ENCODE results near the gene THSD4.

The THSD4 gene

DNA sequence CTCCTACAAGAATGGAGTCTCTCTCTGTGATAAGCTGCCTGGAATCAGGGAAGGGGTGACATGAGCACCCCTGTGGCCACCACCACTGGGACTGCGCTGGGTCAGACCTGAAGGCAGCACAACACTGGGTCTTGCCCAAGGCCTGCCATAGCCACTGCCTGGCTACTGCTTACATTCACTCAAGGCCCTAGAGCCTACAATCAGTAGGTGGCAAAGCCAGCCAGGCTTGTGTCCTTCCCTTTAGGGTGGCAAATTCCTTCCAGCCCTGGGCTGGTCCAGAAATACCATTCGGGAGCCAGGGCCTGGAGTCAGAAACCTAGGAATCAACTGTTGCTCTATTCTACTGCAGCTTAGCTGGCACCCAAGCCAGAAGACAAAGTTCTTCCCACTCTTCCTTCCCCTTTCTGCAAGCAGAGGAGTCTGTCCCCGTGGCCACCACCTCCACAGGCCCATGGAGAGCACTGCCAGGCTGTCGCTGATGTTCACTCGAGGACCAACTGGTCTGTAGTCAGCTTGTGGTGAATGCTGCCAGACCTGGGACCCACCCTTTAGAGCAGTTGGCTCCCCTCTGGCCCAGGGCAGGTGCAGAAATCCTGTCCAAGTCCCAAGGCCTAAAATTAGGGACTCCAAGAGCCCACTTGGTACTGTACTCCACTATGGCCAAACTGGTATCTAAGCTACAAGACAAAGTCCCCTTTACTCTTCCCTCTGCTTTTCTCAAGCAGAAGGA, 307.4 kb downstream of the THSD4 start:
- DNase-seq (ENCODE audit: low read depth in 1 of 2, low spot score in 1 of 2): no peak
- TF ChIP-seq POLR2AphosphoS5 (IDR thresholded peaks at IDR 0.05; ENCODE audit: low read depth) (no peak), GABPA (IDR thresholded peaks at IDR 0.05; ENCODE audit: low read depth) (no peak)
- TF ChIP-seq, protein P1, sequence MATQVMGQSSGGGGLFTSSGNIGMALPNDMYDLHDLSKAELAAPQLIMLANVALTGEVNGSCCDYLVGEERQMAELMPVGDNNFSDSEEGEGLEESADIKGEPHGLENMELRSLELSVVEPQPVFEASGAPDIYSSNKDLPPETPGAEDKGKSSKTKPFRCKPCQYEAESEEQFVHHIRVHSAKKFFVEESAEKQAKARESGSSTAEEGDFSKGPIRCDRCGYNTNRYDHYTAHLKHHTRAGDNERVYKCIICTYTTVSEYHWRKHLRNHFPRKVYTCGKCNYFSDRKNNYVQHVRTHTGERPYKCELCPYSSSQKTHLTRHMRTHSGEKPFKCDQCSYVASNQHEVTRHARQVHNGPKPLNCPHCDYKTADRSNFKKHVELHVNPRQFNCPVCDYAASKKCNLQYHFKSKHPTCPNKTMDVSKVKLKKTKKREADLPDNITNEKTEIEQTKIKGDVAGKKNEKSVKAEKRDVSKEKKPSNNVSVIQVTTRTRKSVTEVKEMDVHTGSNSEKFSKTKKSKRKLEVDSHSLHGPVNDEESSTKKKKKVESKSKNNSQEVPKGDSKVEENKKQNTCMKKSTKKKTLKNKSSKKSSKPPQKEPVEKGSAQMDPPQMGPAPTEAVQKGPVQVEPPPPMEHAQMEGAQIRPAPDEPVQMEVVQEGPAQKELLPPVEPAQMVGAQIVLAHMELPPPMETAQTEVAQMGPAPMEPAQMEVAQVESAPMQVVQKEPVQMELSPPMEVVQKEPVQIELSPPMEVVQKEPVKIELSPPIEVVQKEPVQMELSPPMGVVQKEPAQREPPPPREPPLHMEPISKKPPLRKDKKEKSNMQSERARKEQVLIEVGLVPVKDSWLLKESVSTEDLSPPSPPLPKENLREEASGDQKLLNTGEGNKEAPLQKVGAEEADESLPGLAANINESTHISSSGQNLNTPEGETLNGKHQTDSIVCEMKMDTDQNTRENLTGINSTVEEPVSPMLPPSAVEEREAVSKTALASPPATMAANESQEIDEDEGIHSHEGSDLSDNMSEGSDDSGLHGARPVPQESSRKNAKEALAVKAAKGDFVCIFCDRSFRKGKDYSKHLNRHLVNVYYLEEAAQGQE (IDR thresholded peaks at IDR 0.05; ENCODE audit: insufficient replicate concordance, low read depth): no peak
- H3K27me3 ChIP-seq (ENCODE audit: insufficient read depth, poor library complexity, severe bottlenecking): peaks cover 3% of the 10 kb centered on the region
- no peak overlapping the region for H3K4me3 ChIP-seq (replicated peaks; ENCODE audit: insufficient read depth, low read length)
- no peak overlapping the region for H3K27ac ChIP-seq (replicated peaks)

DNA sequence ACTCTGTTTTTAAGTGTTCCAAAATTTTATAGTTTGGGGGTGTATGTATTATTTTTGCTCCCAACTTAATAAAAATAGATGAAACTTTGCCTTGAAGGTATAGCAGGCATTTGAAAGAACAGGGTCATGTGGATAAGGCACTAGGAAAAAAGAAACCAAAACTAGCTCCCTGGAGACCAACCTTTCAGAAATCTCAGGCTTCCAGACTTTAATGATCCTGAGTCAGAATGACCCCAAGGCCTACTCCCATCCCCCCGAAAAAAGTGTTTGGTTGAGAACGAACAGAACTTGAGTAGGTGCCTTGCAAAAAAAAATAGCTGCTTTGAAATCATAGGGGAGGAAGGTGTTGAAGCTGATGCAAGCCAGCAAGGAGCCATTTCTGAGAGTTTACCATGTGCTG, 309.5 kb downstream of the THSD4 start:
- no peak overlapping the region for H3K4me3 ChIP-seq (replicated peaks; ENCODE audit: insufficient read depth, low read length)
- DNase-seq (ENCODE audit: low read depth in 1 of 2, low spot score in 1 of 2): no peak
- no peak overlapping the region for H3K27ac ChIP-seq (replicated peaks)
- TF ChIP-seq, protein P1 (IDR thresholded peaks at IDR 0.05; ENCODE audit: insufficient replicate concordance, low read depth): no peak
- no peak for TF ChIP-seq POLR2AphosphoS5 (IDR thresholded peaks at IDR 0.05; ENCODE audit: low read depth)
- TF ChIP-seq SPI1 (IDR thresholded peaks at IDR 0.05; ENCODE audit: borderline replicate concordance, low read depth): no peak
- TF ChIP-seq, protein P2, sequence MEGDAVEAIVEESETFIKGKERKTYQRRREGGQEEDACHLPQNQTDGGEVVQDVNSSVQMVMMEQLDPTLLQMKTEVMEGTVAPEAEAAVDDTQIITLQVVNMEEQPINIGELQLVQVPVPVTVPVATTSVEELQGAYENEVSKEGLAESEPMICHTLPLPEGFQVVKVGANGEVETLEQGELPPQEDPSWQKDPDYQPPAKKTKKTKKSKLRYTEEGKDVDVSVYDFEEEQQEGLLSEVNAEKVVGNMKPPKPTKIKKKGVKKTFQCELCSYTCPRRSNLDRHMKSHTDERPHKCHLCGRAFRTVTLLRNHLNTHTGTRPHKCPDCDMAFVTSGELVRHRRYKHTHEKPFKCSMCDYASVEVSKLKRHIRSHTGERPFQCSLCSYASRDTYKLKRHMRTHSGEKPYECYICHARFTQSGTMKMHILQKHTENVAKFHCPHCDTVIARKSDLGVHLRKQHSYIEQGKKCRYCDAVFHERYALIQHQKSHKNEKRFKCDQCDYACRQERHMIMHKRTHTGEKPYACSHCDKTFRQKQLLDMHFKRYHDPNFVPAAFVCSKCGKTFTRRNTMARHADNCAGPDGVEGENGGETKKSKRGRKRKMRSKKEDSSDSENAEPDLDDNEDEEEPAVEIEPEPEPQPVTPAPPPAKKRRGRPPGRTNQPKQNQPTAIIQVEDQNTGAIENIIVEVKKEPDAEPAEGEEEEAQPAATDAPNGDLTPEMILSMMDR (IDR thresholded peaks at IDR 0.05; ENCODE audit: insufficient read depth, low read length): no peak
- no peak for TF ChIP-seq GABPA (IDR thresholded peaks at IDR 0.05; ENCODE audit: low read depth)
- H3K27me3 ChIP-seq (ENCODE audit: insufficient read depth, poor library complexity, severe bottlenecking): peaks cover 3% of the 10 kb centered on the region

DNA sequence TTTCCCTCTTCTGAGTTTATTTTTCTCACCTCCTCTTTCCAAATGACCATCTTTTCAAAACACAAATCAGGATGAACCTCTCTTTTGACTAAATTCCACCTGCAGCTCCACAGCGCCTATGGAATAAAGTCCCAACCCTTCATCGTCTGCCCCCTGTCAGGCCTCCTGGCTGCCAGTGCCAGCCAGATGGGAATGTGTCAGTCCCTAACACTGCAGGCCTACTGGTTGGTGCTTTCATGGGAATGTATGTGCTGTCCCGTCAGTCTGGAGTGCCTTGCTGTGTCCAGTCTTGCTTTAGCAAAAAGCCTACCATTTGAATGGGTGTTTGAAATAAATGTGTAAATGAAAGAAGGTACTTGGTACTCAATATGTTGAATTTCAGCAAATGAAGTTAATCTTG, 310.1 kb downstream of the THSD4 start:
- no peak for DNase-seq (ENCODE audit: low read depth in 1 of 2, low spot score in 1 of 2)
- TF ChIP-seq SPI1 (IDR thresholded peaks at IDR 0.05; ENCODE audit: borderline replicate concordance, low read depth) (no peak), GABPA (IDR thresholded peaks at IDR 0.05; ENCODE audit: low read depth) (no peak), POLR2AphosphoS5 (IDR thresholded peaks at IDR 0.05; ENCODE audit: low read depth) (no peak)
- TF ChIP-seq, protein P1 (IDR thresholded peaks at IDR 0.05; ENCODE audit: insufficient replicate concordance, low read depth): no peak
- TF ChIP-seq, protein P2 (IDR thresholded peaks at IDR 0.05; ENCODE audit: insufficient read depth, low read length): no peak
- no peak overlapping the region for H3K27ac ChIP-seq (replicated peaks)

More for the DNA sequence above, 310.1 kb downstream of the THSD4 start:
- Histone ChIP-seq H3K27me3 (ENCODE audit: insufficient read depth, poor library complexity, severe bottlenecking) (peaks cover 3% of the 10 kb centered on the region), H3K4me3 (replicated peaks; ENCODE audit: insufficient read depth, low read length) (no peak overlapping the region)

Measured in HL-60 (cell line).